GM19035 (cell line): Measurements from ENCODE around the gene ANKRD39.

ENCODE experiments used
- ATAC-seq: cut with Tn5 transposase; IDR thresholded peaks from one replicate; pipeline ENCODE4 v1.9.1; 2021; ENCODE audit not compliant: unreplicated experiment

ANKRD39 gene

DNA sequence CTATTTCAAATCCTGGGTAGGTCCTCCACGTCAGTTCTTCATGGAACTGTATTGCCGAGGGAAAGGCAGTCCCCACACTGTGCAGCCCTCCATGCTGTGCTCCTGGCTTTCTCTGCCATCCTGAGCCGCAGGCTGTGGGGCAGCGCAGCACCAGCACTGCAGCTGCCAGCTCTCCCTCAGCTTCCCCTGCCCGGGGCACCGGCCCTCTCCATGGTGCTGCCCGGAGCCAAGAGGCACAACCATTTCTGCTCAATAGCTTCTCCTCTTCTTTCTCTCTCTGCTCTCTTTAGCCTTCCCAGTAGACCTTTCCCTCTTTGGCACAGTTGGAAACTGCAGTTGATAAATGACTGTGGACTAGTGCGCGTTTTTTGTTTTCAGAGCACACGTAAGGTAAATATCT is 26.1 kb downstream of the ANKRD39 start:
- no peak for ATAC-seq

DNA sequence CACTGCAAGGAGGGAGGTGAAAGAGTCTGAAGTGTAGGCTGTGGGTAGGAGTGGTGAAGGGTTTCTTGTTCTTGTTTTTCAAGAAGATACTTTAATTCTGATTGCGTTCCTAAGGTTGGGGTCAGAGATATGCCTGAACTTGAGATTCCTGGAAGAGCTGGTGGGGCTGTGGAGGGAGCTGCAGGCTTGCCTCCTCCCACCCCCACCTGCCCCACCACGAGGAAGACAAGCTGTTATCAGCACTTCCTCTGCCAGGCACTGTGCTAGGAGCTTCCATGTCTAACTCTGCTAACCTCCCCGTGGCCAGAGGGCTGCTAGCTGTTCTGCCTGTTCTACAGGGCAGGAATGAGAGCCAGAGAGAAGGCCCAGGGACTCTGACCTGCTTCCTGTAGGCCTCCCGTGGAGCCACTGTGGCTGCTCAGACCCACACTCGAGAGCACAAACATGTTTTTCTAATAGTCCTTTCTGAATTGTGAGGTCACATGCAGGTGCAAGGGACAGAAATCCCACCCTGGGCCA is 27.7 kb downstream of the ANKRD39 start:
- ATAC-seq = no peak

- no peak for ATAC-seq
These were observed 28.9 kb downstream of the ANKRD39 start for GRCh38 chr2:96828874-96829273.

DNA sequence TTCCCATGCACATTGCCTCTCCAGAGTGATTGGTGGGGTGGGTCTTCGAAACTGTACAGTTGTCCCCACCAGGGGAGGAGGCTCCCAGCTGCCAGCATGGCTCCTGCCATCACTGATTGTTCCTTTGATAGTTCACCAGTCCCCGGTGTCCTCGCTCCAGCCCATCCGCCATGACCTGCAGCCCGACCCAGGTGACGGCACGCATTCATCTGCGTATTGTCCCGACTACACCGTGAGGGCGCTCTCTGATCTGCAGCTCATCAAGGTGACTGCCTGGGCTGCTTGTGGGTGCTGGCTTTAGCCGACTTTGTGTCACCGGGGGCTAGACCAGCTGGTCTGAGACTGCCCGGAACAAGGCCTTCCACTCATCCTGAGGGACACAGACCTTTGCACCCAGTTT is 29.4 kb downstream of the ANKRD39 start:
- no peak for ATAC-seq

DNA sequence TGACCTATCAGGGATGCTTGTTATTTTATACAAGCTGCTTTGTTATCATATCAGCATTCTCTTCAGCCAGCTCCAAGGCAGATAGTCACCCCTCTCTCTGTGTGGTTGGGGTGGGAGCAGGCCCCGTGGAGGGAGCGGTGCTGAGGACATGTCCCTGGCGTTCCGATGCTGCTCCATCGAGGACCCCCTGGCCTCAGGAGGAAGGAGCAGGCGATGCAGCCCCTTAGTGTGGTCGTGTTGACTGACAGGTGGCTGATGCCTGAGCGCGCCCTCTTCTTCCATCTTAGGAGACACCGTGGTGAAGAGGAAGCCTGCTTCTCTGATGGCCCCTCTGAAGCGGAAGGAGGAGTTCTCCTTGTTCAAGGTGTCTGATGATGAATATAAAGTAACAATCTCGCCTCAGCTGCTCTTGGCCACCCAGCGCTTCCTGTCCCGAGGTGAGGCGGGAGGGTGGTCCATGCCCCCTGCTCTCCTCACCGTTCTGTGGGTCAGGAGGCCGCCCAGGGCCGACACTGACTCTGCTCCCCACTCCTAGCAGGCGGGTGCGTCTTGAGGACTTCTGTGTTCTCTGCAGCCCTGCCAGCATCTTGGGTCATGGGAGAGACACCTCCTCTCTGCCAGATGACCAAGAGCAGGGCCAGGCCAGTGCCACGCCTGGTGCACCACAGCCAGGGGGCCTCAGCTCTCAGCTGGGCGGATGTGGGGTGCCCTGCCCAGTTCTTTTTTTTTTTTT is 31.1 kb downstream of the ANKRD39 start:
- no peak for ATAC-seq

GRCh38 chr2:96825057-96825456 is 32.8 kb downstream of the ANKRD39 start:
- ATAC-seq = no peak

GRCh38 chr2:96824079-96824870 is 33.5 kb downstream of the ANKRD39 start:
- no peak for ATAC-seq

GRCh38 chr2:96823198-96823597 is 34.6 kb downstream of the ANKRD39 start:
- ATAC-seq = no peak

DNA sequence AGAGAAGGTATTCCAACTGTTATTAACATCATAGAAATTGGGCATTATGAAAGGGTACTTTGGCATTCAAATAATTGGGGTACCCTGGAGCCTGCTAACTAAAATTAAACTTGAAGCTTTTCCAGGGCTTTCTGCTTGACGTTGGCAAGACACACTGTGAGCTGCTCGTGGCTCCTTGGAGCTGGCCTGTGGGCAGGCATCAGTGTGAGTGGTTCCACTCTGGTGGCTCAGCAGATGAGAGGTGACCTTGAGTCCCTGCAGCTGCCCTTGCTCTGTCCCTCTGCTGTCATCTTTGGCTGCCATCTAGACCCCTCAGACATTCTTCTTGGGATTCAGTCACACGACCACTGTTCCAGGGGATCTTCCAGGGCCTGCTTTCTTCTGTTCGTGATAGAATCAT is 35.0 kb downstream of the ANKRD39 start:
- ATAC-seq = no peak

DNA sequence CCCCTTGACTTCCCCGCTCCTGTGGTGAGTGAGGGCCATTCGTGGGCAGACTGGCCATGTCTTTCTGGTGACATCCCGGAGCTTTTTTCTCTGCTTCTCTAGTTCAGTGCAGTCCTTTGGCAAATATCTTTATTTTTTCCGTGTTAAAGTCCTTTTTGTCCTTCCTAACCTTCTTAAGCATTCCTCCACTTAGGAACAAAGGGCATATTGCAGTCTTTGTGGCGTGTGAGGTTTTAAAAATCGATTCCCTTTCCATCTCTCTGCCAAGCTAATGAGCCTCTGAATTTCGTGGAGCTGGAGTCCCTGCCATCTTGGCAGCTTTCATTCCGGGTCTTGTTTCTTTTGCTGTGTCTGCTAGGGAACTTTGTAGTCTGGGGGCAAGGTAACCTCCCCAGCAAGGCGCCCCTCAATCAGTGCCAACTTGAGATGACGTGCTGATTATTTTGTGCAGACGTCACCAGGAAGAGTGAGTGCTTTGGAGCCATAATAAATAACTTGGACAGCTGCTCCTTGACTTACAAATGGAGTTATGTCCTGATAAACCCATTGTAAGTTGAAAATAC is 36.6 kb downstream of the ANKRD39 start:
- no peak for ATAC-seq

- ATAC-seq = no peak
These were observed 37.8 kb downstream of the ANKRD39 start for GRCh38 chr2:96819876-96820511.

- no peak for ATAC-seq
These were observed 38.5 kb downstream of the ANKRD39 start for GRCh38 chr2:96819128-96819875.

- no peak for ATAC-seq
These were observed 39.9 kb downstream of the ANKRD39 start for GRCh38 chr2:96817882-96818281.

DNA sequence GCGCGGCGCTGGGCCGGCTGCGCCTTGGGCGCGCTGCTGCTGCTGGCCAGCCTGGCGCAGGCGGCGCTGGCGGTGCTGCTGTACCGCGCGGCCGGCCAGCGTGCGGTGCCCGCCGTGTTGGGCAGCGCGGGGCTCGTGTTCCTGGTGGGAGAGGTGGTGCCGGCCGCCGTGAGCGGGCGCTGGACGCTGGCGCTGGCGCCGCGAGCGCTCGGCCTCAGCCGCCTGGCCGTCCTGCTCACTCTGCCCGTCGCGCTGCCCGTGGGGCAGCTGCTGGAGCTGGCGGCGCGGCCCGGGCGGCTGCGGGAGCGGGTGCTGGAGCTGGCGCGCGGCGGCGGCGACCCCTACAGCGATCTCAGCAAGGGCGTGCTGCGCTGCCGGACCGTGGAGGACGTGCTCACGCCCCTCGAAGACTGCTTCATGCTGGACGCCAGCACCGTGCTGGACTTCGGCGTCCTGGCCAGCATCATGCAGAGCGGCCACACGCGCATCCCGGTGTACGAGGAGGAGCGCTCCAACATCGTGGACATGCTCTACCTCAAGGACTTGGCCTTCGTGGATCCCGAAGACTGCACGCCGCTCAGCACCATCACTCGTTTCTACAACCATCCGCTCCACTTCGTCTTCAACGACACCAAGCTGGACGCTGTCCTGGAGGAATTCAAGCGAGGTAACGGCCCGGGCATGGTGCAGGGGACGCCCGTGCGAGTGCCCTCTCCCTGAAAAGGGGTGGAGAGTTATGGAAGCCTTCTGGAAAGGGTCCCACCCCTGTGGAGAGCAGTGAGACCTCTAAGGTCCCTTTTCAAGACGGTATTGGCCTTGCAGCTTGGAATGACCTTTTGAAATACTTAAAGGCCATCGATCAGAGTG is 40.7 kb downstream of the ANKRD39 start:
- ATAC-seq = peak; percentile 3

- ATAC-seq = peak; percentile 90
These were observed 41.5 kb downstream of the ANKRD39 start, which contains the start of gene CNNM3 for GRCh38 chr2:96816127-96816835. CNNM3 (plus strand) TSS chr2:96816268; CDS start chr2:96816278, 10 bp downstream.

DNA sequence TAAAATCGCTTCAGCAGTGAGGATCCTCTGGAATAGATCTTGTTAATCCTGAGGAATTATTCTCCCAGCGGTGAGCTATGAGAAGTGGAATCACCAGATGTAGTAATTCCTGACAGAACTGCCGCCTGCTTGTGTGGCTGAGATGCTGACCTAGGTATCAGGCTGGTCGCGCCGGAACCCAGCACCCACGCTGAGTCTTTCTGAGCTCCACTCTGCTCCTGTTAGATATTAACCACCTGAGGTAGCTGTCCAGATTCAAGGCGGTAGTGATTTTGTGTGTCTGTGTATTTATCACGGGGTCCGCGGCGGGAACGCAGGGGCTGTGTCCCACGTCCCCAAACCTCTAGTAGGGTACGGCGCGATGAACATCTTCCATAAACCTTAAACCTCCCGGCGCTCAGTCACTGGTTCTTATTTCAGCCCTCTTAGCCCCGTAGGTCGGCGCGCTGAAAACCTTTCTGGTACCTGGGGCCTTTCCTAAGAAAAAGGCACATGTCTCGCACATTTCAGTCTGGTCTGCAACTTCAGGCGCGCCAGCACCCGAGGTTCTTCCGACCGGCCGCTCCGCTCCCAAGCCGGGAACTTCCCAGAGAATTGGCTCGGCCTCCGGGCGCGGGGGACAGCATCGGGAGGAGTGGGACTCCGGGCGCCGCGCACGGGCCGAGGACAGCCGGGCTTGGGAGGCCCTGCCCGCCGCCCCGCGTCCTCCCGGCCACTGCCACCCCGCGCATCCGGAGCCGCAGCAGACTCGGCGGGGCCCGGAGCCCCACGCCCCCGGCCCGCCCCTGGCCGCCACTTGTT is 42.3 kb downstream of the ANKRD39 start:
- ATAC-seq = peak; percentile 1

- ATAC-seq = no peak
These were observed 44.2 kb downstream of the ANKRD39 start for GRCh38 chr2:96813656-96814055.

GRCh38 chr2:96811917-96812316 is 45.9 kb downstream of the ANKRD39 start:
- no peak for ATAC-seq
